ENCODE results near the gene PINK1.
"Not testable (repeated sequence)": the region's sequence is repeated elsewhere in the genome, so short reads cannot be mapped to it uniquely, and the experiment has no call there.

The PINK1 gene

GRCh38 chr1:20648438-20648837 lies 15.2 kb downstream of the PINK1 start:
- DNase-seq = no peak

- DNase-seq = no peak
These were observed 15.7 kb downstream of the PINK1 start for GRCh38 chr1:20648946-20649345.

DNA sequence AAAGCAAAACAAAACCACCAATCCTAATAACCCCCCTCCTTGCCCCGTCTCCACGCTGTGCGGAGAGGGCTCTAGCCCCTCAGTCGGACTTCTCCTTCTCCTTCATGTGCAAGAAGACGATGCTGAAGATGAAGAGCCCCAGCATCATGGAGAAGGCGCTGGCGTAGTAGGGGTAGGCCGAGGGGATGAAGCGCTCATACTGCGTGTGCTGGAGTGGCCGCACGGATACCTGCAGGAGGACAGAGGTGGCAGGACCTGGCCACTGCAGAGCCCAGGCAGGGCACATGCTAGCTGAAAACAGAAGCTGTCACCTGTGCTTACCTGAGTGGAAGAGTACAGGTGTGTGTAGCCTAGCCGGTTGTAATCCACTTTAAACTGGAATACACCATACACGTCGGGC lies 19.0 kb downstream of the PINK1 start:
- DNase-seq = no peak

- DNase-seq = no peak
These were observed 20.9 kb downstream of the PINK1 start for GRCh38 chr1:20654104-20654690.

- no peak for DNase-seq
These were observed 23.8 kb downstream of the PINK1 start for GRCh38 chr1:20657024-20657423.

DNA sequence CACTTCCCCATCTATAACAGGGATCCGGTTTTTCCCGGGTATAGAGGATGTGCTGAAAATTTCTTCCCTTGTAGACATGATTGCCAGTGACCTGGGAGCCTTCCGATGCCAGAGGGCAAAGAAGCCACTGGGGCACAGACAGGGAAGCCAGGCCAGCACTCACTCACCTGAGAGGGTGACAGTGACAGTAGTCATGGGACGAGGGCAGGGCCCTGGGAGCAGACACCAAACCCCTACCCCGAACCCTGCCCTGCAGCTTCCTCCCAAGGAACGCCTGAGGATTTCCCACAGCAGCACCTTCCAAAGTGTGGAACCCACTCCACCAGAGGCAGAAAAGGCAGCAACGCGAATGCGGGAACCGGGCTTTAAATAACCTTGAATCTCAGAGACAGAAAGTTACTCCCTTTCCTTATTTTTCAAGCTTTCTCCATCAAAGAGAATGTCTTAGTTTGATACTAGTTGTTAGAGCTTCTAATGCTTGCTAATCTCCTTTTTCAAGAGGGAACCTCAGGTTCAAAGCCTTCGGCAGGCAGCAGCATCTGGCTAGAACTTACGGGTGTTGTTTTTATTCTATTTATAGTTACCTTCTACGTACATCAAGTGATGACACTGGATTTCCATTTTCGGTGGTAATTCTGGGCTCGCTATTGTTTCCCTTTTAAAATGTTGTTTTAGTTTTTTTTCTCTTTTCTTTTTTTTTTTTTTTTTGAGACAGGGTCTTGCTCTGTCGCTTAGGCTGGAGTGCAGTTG lies 25.1 kb downstream of the PINK1 start:
- no peak for DNase-seq

DNA sequence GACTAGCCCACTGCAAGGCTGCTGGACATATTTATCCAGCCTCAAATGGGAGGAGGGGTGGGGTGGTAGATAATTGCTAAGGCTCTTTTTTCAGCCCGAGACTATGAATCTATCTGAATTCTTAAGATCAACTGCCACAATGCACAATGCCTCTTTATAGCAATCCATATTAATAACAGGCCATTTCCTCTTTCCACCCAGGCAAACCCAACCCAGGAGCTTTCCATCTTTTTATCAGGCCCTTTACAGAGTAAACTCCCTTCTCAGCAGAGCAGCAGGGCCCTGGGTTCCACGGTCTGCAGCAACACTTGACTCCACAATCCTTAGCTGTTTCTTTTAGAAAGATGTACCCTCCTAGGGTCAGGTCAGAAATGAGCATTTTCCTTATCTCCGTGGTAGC lies 27.1 kb downstream of the PINK1 start:
- DNase-seq = no peak

GRCh38 chr1:20660847-20661206 lies 27.6 kb downstream of the PINK1 start:
- DNase-seq = no peak

DNA sequence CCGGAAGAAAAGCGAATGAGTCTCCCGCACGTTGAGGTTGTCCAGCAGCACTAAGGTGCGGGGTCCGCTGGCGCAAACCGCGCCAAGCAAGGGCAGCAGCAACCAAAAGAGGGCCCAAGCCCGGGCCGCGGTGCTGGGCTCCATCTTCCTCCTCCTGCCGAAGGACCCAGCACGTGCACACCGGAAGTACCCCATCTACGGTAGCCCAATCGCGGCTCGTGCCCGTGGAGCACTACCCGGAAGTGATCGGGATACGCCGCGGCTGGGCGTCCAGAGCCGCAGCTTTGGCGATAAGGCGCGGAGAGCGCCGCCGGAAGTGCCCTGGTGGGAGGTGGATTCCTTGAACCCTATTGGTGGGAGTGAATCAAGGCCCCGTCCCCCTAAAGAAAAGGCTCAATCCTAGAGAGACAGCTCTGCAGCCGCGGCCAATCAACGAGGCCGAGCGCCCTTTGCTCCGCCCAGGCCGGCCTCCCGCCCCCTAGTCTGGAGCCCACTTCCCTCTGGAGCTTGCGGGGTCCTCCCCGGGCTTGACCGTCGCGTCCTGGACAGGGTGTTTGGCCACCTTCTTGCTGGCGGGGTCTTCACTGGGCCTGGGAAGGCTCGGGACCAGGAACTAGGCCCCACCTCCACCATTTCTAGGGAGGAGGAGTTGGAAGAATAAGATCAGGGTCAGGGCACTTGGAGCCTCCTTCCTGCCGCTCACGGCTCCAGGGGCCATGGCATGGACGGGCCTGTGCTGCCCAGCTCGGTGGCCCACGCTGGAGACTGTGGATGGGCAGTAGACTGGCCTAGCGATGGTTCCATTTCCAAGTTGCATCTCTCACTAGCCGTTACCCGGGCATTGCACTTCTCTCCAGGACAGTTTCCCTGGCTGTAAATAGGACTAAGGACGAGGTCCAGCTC lies 28.2 kb downstream of the PINK1 start, which contains the start of gene DDOST:
Gene DDOST (minus strand): TSS at position 163 of the 903 bp plus-strand sequence. CDS start 19 bp downstream, at position 144.
- peak; percentile 97 for DNase-seq

DNA sequence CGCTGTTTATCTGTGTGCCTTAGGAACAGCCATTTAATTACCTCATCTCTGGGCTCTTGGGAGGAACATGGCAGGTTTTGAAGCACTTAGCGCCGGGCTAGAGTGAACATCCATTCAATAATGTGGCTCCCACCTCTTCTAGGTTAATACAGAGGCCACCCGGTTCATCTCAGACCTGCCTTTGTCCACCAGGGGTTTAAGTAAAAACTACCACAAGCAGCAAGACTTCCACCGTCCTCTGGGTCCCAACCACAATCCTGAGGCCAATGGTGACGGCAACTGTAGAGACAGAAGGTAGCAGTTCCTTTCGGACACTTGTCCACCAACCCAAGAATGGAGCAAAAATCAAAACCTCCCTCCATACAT lies 28.8 kb downstream of the PINK1 start:
- no peak for DNase-seq

GRCh38 chr1:20663365-20663764 lies 30.1 kb downstream of the PINK1 start:
- DNase-seq = no peak

- DNase-seq = no peak
These were observed 30.9 kb downstream of the PINK1 start for GRCh38 chr1:20663969-20664715.

- no peak for DNase-seq
These were observed 32.5 kb downstream of the PINK1 start for GRCh38 chr1:20665726-20666125.

- no peak for DNase-seq
These were observed 32.9 kb downstream of the PINK1 start for GRCh38 chr1:20666146-20666545.

- DNase-seq = no peak
These were observed 33.5 kb downstream of the PINK1 start for GRCh38 chr1:20666804-20667203.

DNA sequence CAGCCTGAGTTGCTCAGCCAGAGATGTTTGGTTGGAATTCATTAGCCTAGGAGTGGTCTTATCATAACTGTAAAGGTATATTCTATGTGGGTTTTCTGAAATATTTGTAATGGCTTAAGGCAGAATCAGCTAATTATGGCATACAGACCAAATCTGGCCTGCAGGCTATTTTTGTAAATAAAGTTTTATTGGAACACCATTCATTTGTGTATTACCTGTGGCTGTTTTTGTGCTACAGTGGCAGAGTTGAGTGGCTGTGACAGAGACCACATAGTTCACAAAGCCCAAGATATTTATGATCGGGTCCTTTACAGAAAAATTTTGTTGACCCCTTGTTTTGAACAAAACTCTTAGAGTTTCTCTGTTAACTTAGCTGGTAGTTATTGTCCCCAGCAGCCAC lies 35.3 kb downstream of the PINK1 start:
- no peak for DNase-seq

DNA sequence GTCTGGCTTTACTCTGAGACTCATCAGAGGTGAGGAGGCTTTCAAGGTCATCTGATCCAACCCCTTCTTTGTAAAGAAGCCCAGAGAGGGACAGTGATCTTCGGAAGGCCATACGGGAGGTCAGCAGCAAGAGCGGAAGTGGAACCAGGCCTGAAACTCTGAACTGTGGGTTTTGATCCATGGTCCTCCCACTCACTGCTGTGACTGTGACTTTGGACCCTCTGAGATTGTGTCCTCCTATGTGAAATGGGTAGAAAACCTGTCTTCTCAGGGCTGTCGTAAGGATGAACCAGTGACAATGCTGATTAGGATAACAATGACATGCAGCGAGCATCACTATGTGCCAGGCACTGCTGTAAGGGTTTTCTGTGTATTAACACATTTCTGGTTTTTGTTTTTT lies 37.7 kb downstream of the PINK1 start:
- DNase-seq = no peak

- no peak for DNase-seq
These were observed 39.0 kb downstream of the PINK1 start for GRCh38 chr1:20672265-20672632.

- DNase-seq = not testable (repeated sequence)
These were observed 40.4 kb downstream of the PINK1 start for GRCh38 chr1:20673626-20674025.

GRCh38 chr1:20678599-20678998 lies 45.3 kb downstream of the PINK1 start:
- no peak for DNase-seq

DNA sequence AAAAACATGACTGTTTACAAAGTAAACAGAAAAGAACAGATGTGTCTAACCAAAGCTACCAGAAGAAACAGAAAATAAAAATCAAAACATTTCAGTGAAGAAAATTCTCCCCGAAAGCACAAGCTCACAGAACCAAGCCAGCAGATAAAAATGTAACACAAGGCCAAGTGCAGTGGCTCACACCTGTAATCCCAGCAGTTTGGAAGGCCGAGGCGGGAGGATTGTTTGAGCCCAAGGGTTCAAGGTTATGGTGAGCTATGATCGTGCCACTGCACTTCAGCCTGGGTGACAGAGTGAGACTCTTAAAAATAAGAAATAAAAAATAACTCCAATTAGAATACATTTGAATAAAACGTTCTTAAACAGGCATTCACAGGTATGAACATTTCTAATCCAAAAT lies 47.0 kb downstream of the PINK1 start:
- DNase-seq = no peak

DNA sequence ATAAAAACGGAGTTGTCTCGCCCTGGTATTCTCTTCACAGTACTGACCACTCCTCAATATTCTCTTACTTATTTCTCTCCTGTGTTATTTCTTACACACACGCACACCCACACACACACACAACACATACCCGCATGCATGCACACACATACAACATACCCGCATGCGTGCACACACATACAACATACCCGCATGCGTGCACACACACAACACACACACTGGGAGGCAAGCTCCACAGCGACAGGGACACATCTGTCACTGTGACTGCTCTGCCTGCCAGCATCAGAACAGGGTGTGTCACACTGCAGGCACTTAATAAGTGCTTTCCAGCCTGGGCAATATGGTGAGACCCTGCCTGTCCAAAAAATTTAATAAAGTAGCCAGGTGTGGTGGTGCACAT lies 48.7 kb downstream of the PINK1 start:
- no peak for DNase-seq

GRCh38 chr1:20682571-20683236 lies 49.4 kb downstream of the PINK1 start:
- DNase-seq = no peak
